B cell (primary cell): ENCODE data around the gene MSX1.

Experiments used
- CTCF ChIP-seq: fragments of 200-600 bp; IDR thresholded peaks from one replicate; pipeline ENCODE4 v1.8.0; 2022; ENCODE audit warnings: antibody characterized with exemption, mild to moderate bottlenecking
- EZH2 ChIP-seq: IDR thresholded peaks from 2 replicates; pipeline ENCODE4 v1.6.1; 2012; ENCODE audit warnings: borderline replicate concordance, low read depth, mild to moderate bottlenecking, moderate library complexity, low read length; ENCODE audit not compliant: insufficient read depth, poor library complexity, severe bottlenecking

DNA sequence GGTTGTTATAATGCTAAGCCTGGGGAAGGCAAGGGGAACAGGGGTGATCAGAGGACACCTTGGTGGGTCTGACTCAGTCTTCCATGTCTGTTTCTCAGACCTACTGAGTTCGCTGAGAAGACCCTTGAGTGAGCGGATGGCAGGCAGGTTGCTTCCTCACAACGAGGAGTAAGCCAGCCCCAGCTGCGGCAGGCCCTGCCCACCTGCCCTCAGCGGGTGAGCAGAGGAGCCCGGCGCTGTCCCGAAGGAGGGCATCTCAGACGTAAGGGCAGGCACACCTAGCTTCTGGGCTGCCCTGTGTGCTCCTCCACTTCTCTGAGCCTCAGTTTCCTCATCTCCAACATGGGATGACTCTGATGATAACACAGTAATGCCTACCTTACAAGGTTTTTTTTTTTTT, 30.3 kb downstream of the MSX1 start:
- TF ChIP-seq CTCF (no peak), EZH2 (no peak)
